Gastroesophageal sphincter (tissue), 4 donors: ENCODE data around the gene NKD1. TPM values are rescaled to one million over a fixed set of nuclear protein-coding genes. Genes with fewer than 3 reads are reported as not detected.
"Not testable (repeated sequence)": the region's sequence is repeated elsewhere in the genome, so short reads cannot be mapped to it uniquely, and the experiment has no call there.

Experiments used
- ATAC-seq: fragments of 150-250 bp; one replicate; pipeline ENCODE4 v1.9.1; 2016; ENCODE audit warnings: mild to moderate bottlenecking, moderate library complexity
- H3K27ac ChIP-seq, 4 donors: fragments of 200-600 bp; sonication (generic) in 3 of 4; 1 replicate in 3 of 4; 2 replicates in 1 of 4; pipeline ENCODE4 v1.5.1; 2016 to 2019
- H3K27me3 ChIP-seq: fragments of 200-600 bp; sonication (generic); one replicate; pipeline ENCODE4 v1.5.1; 2019
- H3K36me3 ChIP-seq, 2 donors: fragments of 200-600 bp; sonication (generic); one replicate each; pipeline ENCODE4 v1.5.1; 2019; ENCODE audit warnings: control low read depth in 1 of 2
- H3K4me1 ChIP-seq, 3 donors: fragments of 200-600 bp; sonication (generic); 1 replicate in 2 of 3; 2 replicates in 1 of 3; pipeline ENCODE4 v1.5.1; 2016 to 2019; ENCODE audit warnings: control low read depth in 2 of 3
- H3K4me3 ChIP-seq, 2 donors: fragments of 200-600 bp; sonication (generic); one replicate each; pipeline ENCODE4 v1.5.1; 2019; ENCODE audit warnings: mild to moderate bottlenecking in 1 of 2, moderate library complexity in 1 of 2
- H3K9me3 ChIP-seq, 3 donors: fragments of 200-600 bp; sonication (generic); one replicate each; pipeline ENCODE4 v1.5.1; 2017 to 2019; ENCODE audit warnings: control low read depth in 2 of 3
- CTCF ChIP-seq, 4 experiments: fragments of 200-600 bp in 2 of 4; fragments of 450-650 bp in 2 of 4; sonication (generic) in 1 of 4; IDR thresholded peaks; one replicate each; pipeline ENCODE4 v1.5.1; 2017 to 2019; ENCODE audit warnings: antibody characterized with exemption in 4 of 4, mild to moderate bottlenecking in 2 of 4, moderate library complexity in 2 of 4
- EP300 ChIP-seq: sonication (generic); formaldehyde crosslinking; IDR thresholded peaks from one replicate; pipeline ENCODE4 v1.6.1; 2017; ENCODE audit warnings: antibody characterized with exemption, mild to moderate bottlenecking
- POLR2A ChIP-seq, 2 donors: fragments of 450-650 bp; IDR thresholded peaks; one replicate each; pipeline ENCODE4 v1.6.1; 2017; ENCODE audit warnings: antibody characterized with exemption in 2 of 2, mild to moderate bottlenecking in 2 of 2, moderate library complexity in 1 of 2
- POLR2AphosphoS5 ChIP-seq: sonication (generic); formaldehyde crosslinking; IDR thresholded peaks from one replicate; pipeline ENCODE4 v1.6.1; 2017; ENCODE audit warnings: antibody characterized with exemption
- WGBS, 2 donors: methylation state at CpG; one replicate each; pipeline ENCODE4 v1.1.5; 2018; ENCODE audit warnings: low coverage in 1 of 2; 5-methylcytosine and 5-hydroxymethylcytosine counted together
- total RNA-seq, 4 donors: library from RNA; depleted of rRNA; stranded (reverse); fragments of >200 nt; gene quantifications; one replicate each; pipeline ENCODE4 v1.1.0, GENCODE V29; 2016

Gene NKD1
- total RNA-seq, 4 donors from 2014 or later, result 27.7 to 69.2 (median 48.7) TPM

- Histone ChIP-seq H3K4me1 (peaks cover 0 to 36% (median 6%) of the 10 kb centered on the region in 3 donors), H3K27ac (no peak overlapping the region), H3K36me3 (no peaks in the 10 kb centered on the region), H3K4me3 (no peak overlapping the region), H3K27me3 (no peaks in the 10 kb centered on the region), H3K9me3 (no peaks in the 10 kb centered on the region)
- no peak for ATAC-seq
- TF ChIP-seq CTCF (IDR thresholded peaks at IDR 0.05), result no peak
- no peak for TF ChIP-seq EP300
- TF ChIP-seq POLR2AphosphoS5, result no peak
- no peak for TF ChIP-seq POLR2A (IDR thresholded peaks at IDR 0.05)
- WGBS, 2 donors, result 67% methylated on average over 2 of the region's 5 CpGs; no CpG with 5 or more reads in 1 of the 2 donors
Measured at GRCh38 chr16:50501986-50502615, 46.1 kb upstream of the NKD1 start.

GRCh38 chr16:50502616-50503011, 45.6 kb upstream of the NKD1 start:
- Histone ChIP-seq H3K36me3 (no peaks in the 10 kb centered on the region), H3K4me1 (peaks cover 0 to 30% (median 6%) of the 10 kb centered on the region in 3 donors), H3K4me3 (no peak overlapping the region), H3K27ac (no peak overlapping the region), H3K9me3 (no peaks in the 10 kb centered on the region), H3K27me3 (no peaks in the 10 kb centered on the region)
- WGBS, 2 donors, result 50 to 71% methylated on average over 2 to 7 of the region's 10 CpGs
- no peak for TF ChIP-seq CTCF (IDR thresholded peaks at IDR 0.05)
- no peak for TF ChIP-seq POLR2A (IDR thresholded peaks at IDR 0.05)
- TF ChIP-seq EP300, result no peak
- no peak for TF ChIP-seq POLR2AphosphoS5
- ATAC-seq, result no peak

GRCh38 chr16:50503868-50504531, 44.2 kb upstream of the NKD1 start:
- not testable (repeated sequence) for H3K36me3 ChIP-seq, H3K9me3 ChIP-seq, ATAC-seq, H3K27ac ChIP-seq, H3K27me3 ChIP-seq, H3K4me3 ChIP-seq
- 85 to 100% methylated on average over 1 to 7 of the region's 8 CpGs for WGBS, 2 donors
- H3K4me1 ChIP-seq, result peaks cover 0 to 17% (median 0%) of the 10 kb centered on the region in 3 donors

GRCh38 chr16:50505115-50505514, 43.1 kb upstream of the NKD1 start:
- Histone ChIP-seq H3K27me3 (no peaks in the 10 kb centered on the region), H3K36me3 (no peaks in the 10 kb centered on the region), H3K27ac (no peak overlapping the region), H3K4me1 (peaks cover 0 to 5% (median 0%) of the 10 kb centered on the region in 3 donors), H3K4me3 (no peak overlapping the region), H3K9me3 (no peaks in the 10 kb centered on the region)
- ATAC-seq, result no peak
- TF ChIP-seq POLR2AphosphoS5, result no peak
- no peak for TF ChIP-seq EP300
- no peak for TF ChIP-seq POLR2A (IDR thresholded peaks at IDR 0.05)
- no peak for TF ChIP-seq CTCF (IDR thresholded peaks at IDR 0.05)
- 76% methylated on average over 5 of the region's 5 CpGs; no CpG with 5 or more reads in 1 of the 2 donors for WGBS, 2 donors

- no peak overlapping the region for H3K27ac ChIP-seq
- no peak for ATAC-seq
- H3K4me1 ChIP-seq, result no peaks in the 10 kb centered on the region
- H3K4me3 ChIP-seq, result no peak overlapping the region
- TF ChIP-seq CTCF (IDR thresholded peaks at IDR 0.05), result no peak
- no peak for TF ChIP-seq POLR2A (IDR thresholded peaks at IDR 0.05)
- TF ChIP-seq EP300, result no peak
- TF ChIP-seq POLR2AphosphoS5, result no peak
- H3K36me3 ChIP-seq, result no peaks in the 10 kb centered on the region
- 59 to 80% methylated on average over 5 to 8 of the region's 13 CpGs for WGBS, 2 donors
- H3K27me3 ChIP-seq, result no peaks in the 10 kb centered on the region
- H3K9me3 ChIP-seq, result no peaks in the 10 kb centered on the region
Measured at GRCh38 chr16:50505714-50506542, 42.3 kb upstream of the NKD1 start.
